Heart left ventricle (tissue), 16 donors: ENCODE data around the gene UBE2I. TPM values are rescaled to one million over a fixed set of nuclear protein-coding genes. Genes with fewer than 3 reads are reported as not detected.

ENCODE experiments used
- ATAC-seq, 4 donors: fragments of 200-7000 bp; cut with Tn5 transposase; one replicate each; pipeline ENCODE4 v1.9.1; 2020 to 2022; ENCODE audit warnings: moderate library complexity in 4 of 4, mild to moderate bottlenecking in 3 of 4, moderate number of reproducible peaks in 1 of 4
- DNase-seq, 5 donors: peaks; one replicate each; pipeline ENCODE4 v3.0.0-alpha.2; 2020
- H3K27ac ChIP-seq, 12 donors: fragments of 200-600 bp; sonication (generic) in 4 of 12; one replicate each; pipeline versions ENCODE4 v1.5.0 to v1.8.0; 2016 to 2022; ENCODE audit warnings: mild to moderate bottlenecking in 2 of 12
- H3K27me3 ChIP-seq, 9 donors: fragments of 200-600 bp; sonication (generic) in 2 of 9; one replicate each; pipeline versions ENCODE4 v1.5.1 to v1.8.0; 2016 to 2022; ENCODE audit warnings: mild to moderate bottlenecking in 3 of 9
- H3K36me3 ChIP-seq, 9 donors: fragments of 200-600 bp; sonication (generic) in 2 of 9; one replicate each; pipeline versions ENCODE4 v1.5.0 to v1.8.0; 2018 to 2022; ENCODE audit warnings: mild to moderate bottlenecking in 2 of 9
- H3K4me1 ChIP-seq, 12 donors: fragments of 200-600 bp; sonication (generic) in 4 of 12; one replicate each; pipeline versions ENCODE4 v1.5.0 to v1.8.0; 2016 to 2022; ENCODE audit warnings: mild to moderate bottlenecking in 3 of 12
- H3K4me3 ChIP-seq, 12 donors: fragments of 200-600 bp; sonication (generic) in 4 of 12; one replicate each; pipeline versions ENCODE4 v1.5.0 to v1.8.0; 2017 to 2022; ENCODE audit warnings: mild to moderate bottlenecking in 9 of 12, moderate library complexity in 4 of 12
- H3K9me3 ChIP-seq, 12 donors: fragments of 200-600 bp; sonication (generic) in 4 of 12; one replicate each; pipeline versions ENCODE4 v1.5.0 to v1.8.0; 2016 to 2022; ENCODE audit warnings: mild to moderate bottlenecking in 1 of 12
- POLR2A ChIP-seq, 2 donors: fragments of 450-650 bp; IDR thresholded peaks; one replicate each; pipeline ENCODE4 v1.6.1; 2017; ENCODE audit warnings: antibody characterized with exemption in 2 of 2, mild to moderate bottlenecking in 2 of 2, moderate library complexity in 2 of 2
- WGBS, 4 donors: extraction: QIAGEN DNeasy Blood & Tissue Kit in 2 of 4; methylation state at CpG; one replicate each; pipeline versions ENCODE4 v1.1.5 to v1.1.7; 2013 to 2018; 5-methylcytosine and 5-hydroxymethylcytosine counted together
- intact Hi-C, 10 donors: fragments of 100-400 bp; cut with DNase I; formaldehyde crosslinking; loops; one replicate each; pipeline versions ENCODE4 v1.11.1 to v1.14.2; 2022
- polyA plus RNA-seq, 2 donors: library from polyadenylated mRNA; stranded (reverse); fragments of 200-250 nt; gene quantifications; one replicate each; pipeline ENCODE4 v1.2.3, GENCODE V29; 2013
- total RNA-seq, 9 donors: library from RNA; depleted of rRNA in 2 of 9; stranded (reverse); fragments of >200 nt in 2 of 9; fragmentation: NEBNext Ultra II Directional in 3 of 9; extraction: Animal tissue kit (Norgen Biotek cat#: 25700) in 3 of 9; gene quantifications; one replicate each; pipeline versions ENCODE4 v1.1.0 to v1.2.4, GENCODE V29; 2016 to 2023
- TF ChIP-seq, protein P1 (sequence below), 12 donors: fragments of 200-600 bp; sonication (generic) in 4 of 12; IDR thresholded peaks; one replicate each; pipeline versions ENCODE4 v1.5.0 to v1.8.0; 2018 to 2022; ENCODE audit warnings: antibody characterized with exemption in 12 of 12, mild to moderate bottlenecking in 5 of 12
- donor health status: ischemic (EF 13 %, LVEDD 7.1; RV severe dilation, severe dysfunction).
- donor health status: healthy with polysubstance abuse.
- donor health status: DM: no; HTN: yes; CAD: no.
- donor health status: DM: no; HTN: no; CAD: no.
- donor health status: ischemic (EF 25% LVEDD 6.9; RV normal size, moderate dysfunction).
- donor health status: ischemic (EF 25% LVEDD 5.7; RV mildly dilated, moderate dysfunction).
- donor health status: healthy.
- donor health status: DM: yes; HTN: yes; CAD: no.
- donor health status: ischemic (EF 35%, LVEDD 5.7; RV mildly dilated, moderate dysfunction).
- donor health status: nonischemic (EF 11% LVEDD 7.7; RV severe dilation, severe dysfunction).
- donor health status: DM: yes; HTN: yes; CAD: no.
- donor health status: PGD.
- donor health status: ischemic (EF 29% LVEDD 5.4; RV normal size, mild dysfunction).
- donor health status: nonischemic (EF 23%, LVEDD 6.1; RV moderate dilation, normal function).

The UBE2I gene
- total and polyA plus RNA-seq, 11 donors: 59.3 to 105 (median 82.5) TPM

DNA sequence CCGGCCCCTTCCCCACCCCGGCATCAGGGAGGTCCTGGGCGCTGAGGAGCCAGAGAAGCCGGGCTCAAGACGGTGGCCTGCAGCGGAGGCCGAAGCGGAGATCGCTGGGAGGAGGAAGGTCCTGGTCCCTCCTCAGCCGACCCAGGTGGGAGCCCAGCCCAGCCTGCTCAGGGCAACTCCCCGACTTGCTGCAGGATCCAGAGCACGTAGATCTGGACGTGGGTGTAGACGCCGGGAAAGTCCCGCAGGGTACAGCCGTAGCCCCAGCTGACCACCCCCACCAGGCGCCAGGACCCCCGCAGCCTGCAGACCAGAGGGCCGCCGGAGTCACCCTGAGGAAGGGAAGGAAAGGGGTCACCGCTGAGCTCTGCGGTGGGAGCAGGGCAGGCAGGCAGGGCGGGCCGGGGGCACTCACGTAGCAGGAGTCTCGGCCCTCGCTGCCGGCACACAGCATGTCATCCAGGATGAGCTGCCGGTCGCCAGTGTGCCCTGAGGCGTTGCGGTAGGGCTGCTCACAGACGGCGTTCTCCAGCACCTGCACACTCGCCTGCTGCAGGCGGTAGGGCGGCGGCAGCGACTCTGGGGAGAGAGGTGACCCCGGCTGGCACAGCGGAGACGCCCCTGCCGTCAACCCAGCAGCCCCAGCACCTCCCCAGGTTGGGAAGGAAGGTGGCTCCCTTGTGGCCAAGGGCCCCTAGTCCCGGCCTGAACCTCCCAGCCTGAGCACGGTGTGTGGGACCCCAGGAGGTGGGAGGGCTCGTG lies 48.1 kb upstream of the UBE2I start:
- peaks cover 4 to 65% (median 36%) of the 10 kb centered on the region in 9 donors for H3K27me3 ChIP-seq
- ATAC-seq: no peak

DNA sequence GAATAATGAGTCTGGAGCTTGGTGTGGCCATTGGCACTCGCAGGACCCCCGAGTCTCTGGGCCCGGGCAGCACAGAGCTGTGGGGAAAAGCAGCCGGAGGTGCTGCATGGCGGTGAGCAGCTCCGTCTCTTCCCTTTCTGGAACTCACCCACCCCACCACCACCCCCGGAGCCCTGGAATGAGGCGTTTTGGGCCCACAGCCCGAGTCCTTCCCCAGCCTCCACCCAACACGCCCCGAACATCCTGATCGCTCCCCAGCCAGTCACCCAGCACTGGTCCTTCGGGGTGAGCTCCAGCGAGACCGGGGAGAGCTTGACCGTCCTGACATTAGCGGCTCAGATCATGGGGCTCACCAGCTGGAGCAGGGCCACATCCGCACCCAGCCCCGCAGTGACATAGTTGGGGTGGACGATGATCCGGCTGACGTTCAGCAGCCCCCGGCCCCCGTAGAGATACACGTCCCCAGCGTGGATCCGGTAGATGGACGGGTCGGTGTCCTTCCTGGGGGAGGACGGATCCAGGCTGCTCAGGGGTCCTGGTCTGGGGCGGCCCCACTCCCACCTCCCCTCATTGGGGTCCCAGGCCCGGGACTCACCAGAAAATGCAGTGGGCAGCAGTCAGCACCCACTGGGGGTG lies 47.1 kb upstream of the UBE2I start:
- Histone ChIP-seq H3K27me3 (peaks cover 4 to 57% (median 36%) of the 10 kb centered on the region in 9 donors), H3K4me1 (peaks cover 0 to 6% (median 0%) of the 10 kb centered on the region in 12 donors), H3K9me3 (no peaks in the 10 kb centered on the region), H3K27ac (no peak overlapping the region), H3K36me3 (no peaks in the 10 kb centered on the region), H3K4me3 (no peak overlapping the region)
- ATAC-seq (no peak), DNase-seq (peak in 1 of 5 donors; percentile 19)
- intact Hi-C loops: no loop called here
- 80 to 86% (median 83%) methylated on average over 19 to 32 of the region's 32 CpGs for WGBS, 4 donors
- TF ChIP-seq, protein P1, sequence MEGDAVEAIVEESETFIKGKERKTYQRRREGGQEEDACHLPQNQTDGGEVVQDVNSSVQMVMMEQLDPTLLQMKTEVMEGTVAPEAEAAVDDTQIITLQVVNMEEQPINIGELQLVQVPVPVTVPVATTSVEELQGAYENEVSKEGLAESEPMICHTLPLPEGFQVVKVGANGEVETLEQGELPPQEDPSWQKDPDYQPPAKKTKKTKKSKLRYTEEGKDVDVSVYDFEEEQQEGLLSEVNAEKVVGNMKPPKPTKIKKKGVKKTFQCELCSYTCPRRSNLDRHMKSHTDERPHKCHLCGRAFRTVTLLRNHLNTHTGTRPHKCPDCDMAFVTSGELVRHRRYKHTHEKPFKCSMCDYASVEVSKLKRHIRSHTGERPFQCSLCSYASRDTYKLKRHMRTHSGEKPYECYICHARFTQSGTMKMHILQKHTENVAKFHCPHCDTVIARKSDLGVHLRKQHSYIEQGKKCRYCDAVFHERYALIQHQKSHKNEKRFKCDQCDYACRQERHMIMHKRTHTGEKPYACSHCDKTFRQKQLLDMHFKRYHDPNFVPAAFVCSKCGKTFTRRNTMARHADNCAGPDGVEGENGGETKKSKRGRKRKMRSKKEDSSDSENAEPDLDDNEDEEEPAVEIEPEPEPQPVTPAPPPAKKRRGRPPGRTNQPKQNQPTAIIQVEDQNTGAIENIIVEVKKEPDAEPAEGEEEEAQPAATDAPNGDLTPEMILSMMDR (IDR thresholded peaks at IDR 0.05): no peak
- TF ChIP-seq POLR2A (IDR thresholded peaks at IDR 0.05): no peak

More for the DNA sequence above, 48.1 kb upstream of the UBE2I start:
- Histone ChIP-seq H3K9me3 (no peaks in the 10 kb centered on the region), H3K27ac (no peak overlapping the region), H3K36me3 (no peaks in the 10 kb centered on the region), H3K4me1 (peaks cover 0 to 6% (median 0%) of the 10 kb centered on the region in 12 donors), H3K4me3 (no peak overlapping the region)
- intact Hi-C loops: no loop called here
- DNase-seq: peak in 2 of 5 donors; percentile 12 to 19
- WGBS, 4 donors: 10 to 25% (median 12%) methylated on average over 10 to 47 of the region's 47 CpGs
- TF ChIP-seq POLR2A (IDR thresholded peaks at IDR 0.05): no peak
- TF ChIP-seq, protein P1 (IDR thresholded peaks at IDR 0.05): no peak

DNA sequence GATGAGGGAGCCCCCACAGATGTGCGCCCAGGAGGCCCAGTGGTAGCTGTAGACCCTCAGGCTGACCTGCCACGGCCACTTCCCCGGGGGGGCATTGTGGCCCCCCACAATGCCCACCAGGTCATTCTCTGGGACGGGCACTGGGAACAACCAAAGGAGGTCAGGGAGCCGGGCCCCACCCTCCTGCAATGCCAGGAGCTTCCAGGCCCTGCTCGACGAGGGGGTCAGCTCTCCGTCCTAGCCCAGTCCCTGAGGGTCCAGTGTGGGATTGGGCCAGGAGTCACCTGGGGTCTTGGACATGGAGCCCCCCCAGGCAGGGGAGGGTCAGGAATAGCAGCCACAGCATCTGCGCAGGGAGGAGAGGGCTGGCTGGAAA lies 46.6 kb upstream of the UBE2I start:
- Histone ChIP-seq H3K9me3 (no peaks in the 10 kb centered on the region), H3K27ac (no peak overlapping the region), H3K36me3 (no peaks in the 10 kb centered on the region), H3K4me3 (no peak overlapping the region), H3K27me3 (peaks cover 4 to 52% (median 36%) of the 10 kb centered on the region in 9 donors), H3K4me1 (peaks cover 0 to 6% (median 0%) of the 10 kb centered on the region in 12 donors)
- TF ChIP-seq, protein P1 (IDR thresholded peaks at IDR 0.05): no peak
- no peak for TF ChIP-seq POLR2A (IDR thresholded peaks at IDR 0.05)
- ATAC-seq (no peak), DNase-seq (peak in 1 of 5 donors; percentile 14)
- 80 to 91% (median 82%) methylated on average over 7 to 9 of the region's 9 CpGs for WGBS, 4 donors
- intact Hi-C loops: no loop called here

DNA sequence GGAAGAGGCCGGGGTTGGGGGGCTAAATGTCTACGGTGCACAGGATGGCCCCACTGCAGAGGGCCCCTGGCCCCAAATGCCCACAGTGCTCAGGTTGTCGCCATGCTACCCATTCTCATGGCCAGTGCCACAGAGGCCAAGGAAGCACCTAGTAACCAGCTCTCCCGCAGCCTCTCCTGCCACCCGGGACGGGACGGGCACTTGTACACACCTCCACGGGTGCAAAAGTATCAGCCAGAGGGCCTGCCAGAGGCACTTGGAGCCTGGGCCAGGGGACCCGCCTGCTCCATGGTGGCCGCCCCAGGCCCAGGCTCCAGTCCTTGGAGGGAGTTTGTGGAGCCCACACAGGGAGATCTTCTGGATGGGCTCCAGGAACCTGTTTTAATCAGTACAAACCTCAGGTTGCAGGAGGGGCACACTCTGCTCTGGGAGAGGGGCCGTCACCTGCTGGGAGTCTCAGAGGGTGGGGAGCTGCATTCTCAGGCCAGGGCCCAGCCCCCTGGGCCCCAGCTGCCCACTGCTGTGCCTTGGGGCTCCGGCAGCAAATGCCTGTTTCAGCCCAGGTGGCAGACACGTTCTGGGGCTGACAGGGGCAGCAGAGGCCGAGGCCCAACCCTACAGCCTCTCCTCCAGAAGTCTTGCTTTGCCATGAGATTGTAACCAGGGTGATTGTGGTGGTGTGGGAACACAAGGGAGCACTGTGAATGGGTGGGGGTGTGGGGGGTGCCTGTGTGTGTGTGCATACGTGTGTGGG lies 45.7 kb upstream of the UBE2I start:
- ATAC-seq: no peak
- WGBS, 4 donors: 72 to 75% (median 74%) methylated on average over 11 to 15 of the region's 15 CpGs
- TF ChIP-seq POLR2A (IDR thresholded peaks at IDR 0.05): no peak
- TF ChIP-seq, protein P1 (IDR thresholded peaks at IDR 0.05): no peak
- Histone ChIP-seq H3K27ac (no peak overlapping the region), H3K27me3 (peaks cover 4 to 47% (median 32%) of the 10 kb centered on the region in 9 donors), H3K9me3 (no peaks in the 10 kb centered on the region), H3K4me3 (no peak overlapping the region), H3K36me3 (no peaks in the 10 kb centered on the region), H3K4me1 (peaks cover 0 to 6% (median 0%) of the 10 kb centered on the region in 12 donors)
- peak in 2 of 5 donors; percentile 15 to 16 for DNase-seq
- intact Hi-C loops: no loop called here
